Measurements from ENCODE around the gene TRIO.

- TF ChIP-seq POLR2A (IDR thresholded peaks at IDR 0.05) (no peak), CTCF (IDR thresholded peaks at IDR 0.05) (peak in 3 of 6 experiments; percentile 9 to 15 (median 11)), EP300 (IDR thresholded peaks at IDR 0.05) (no peak)
Measured at GRCh38 chr5:14326035-14326903, 183.1 kb downstream of the TRIO start.

All from upper lobe of left lung (tissue), 4 donors.